Activated CD8-positive, alpha-beta T cell treated with anti-CD3 and anti-CD28 coated beads for 36 hours (primary cell): ENCODE results near the gene DDHD1. TPM values are rescaled to one million over a fixed set of nuclear protein-coding genes. Genes with fewer than 3 reads are reported as not detected.
A peak's percentile ranks its signal among the peaks of the same experiment; 100 is the strongest.

Experiments used
- ATAC-seq: fragments of 200-7000 bp; cut with Tn5 transposase; one replicate; pipeline ENCODE4 v1.10.0; 2021; ENCODE audit warnings: mild to moderate bottlenecking, moderate library complexity
- CTCF ChIA-PET: fragments of 350-600 bp; sonication (Branson Sonifier 250); formaldehyde crosslinking; loops from one replicate; lab custom pipeline; 2021; ENCODE audit warnings: antibody characterized with exemption; lab: Charles Lee
- POLR2A ChIA-PET: fragments of 350-600 bp; sonication (Branson Sonifier 250); formaldehyde crosslinking; loops from one replicate; lab custom pipeline; 2021; ENCODE audit warnings: antibody characterized with exemption; lab: Charles Lee
- DNase-seq: peaks from one replicate; pipeline ENCODE4 v3.0.0-alpha.2; 2020
- H3K27ac Mint-ChIP-seq: one replicate; pipeline ENCODE4 v1.8.0; 2021; ENCODE audit warnings: mild to moderate bottlenecking, mixed read lengths
- H3K27me3 Mint-ChIP-seq: one replicate; pipeline ENCODE4 v1.8.0; 2021; ENCODE audit warnings: mixed read lengths
- H3K36me3 Mint-ChIP-seq: one replicate; pipeline ENCODE4 v1.8.0; 2021; ENCODE audit warnings: low read depth, mixed read lengths
- H3K4me1 Mint-ChIP-seq: one replicate; pipeline ENCODE4 v1.8.0; 2021; ENCODE audit warnings: low read depth, mixed read lengths
- H3K4me3 Mint-ChIP-seq: one replicate; pipeline ENCODE4 v1.8.0; 2021; ENCODE audit warnings: mild to moderate bottlenecking, moderate library complexity, mixed read lengths
- H3K9me3 Mint-ChIP-seq: one replicate; pipeline ENCODE4 v1.8.0; 2021; ENCODE audit warnings: mixed read lengths
- CTCF ChIP-seq: fragments of 200-600 bp; IDR thresholded peaks from one replicate; pipeline ENCODE4 v1.8.0; 2022; ENCODE audit warnings: antibody characterized with exemption, mild to moderate bottlenecking
- intact Hi-C: fragments of 100-400 bp; cut with micrococcal nuclease; formaldehyde crosslinking; loops from one replicate; pipeline ENCODE4 v1.10.0; 2022
- total RNA-seq, 2 experiments: library from RNA; stranded (reverse); gene quantifications; one replicate each; pipeline ENCODE4 v1.2.3, GENCODE V29; 2021

DDHD1 gene
- total RNA-seq, 2 experiments from 2014 or later = 35.5 to 41.5 TPM

GRCh38 chr14:53109105-53110041 lies 43.8 kb downstream of the DDHD1 start:
- peaks cover 10% of the 10 kb centered on the region for H3K36me3 Mint-ChIP-seq
- TF ChIP-seq CTCF = no peak
- no peaks in the 10 kb centered on the region for H3K27me3 Mint-ChIP-seq
- H3K4me1 Mint-ChIP-seq = peaks cover 27% of the 10 kb centered on the region
- ChIA-PET CTCF (interaction anchor here (0.7 to 4.3 kb wide), 7 partner anchors 12 to 187 kb away, joined by 3 to 32 read pairs (median 6); partner anchors contain the start of gene DDHD1), POLR2A (interaction anchor here (0.9 to 4.0 kb wide), 14 partner anchors 8 to 108 kb away, joined by 3 to 72 read pairs (median 3); partner anchors contain the start of gene DDHD1)
- DNase-seq (peak; percentile 84), ATAC-seq (peak; percentile 86)
- peaks cover 6% of the 10 kb centered on the region for H3K9me3 Mint-ChIP-seq
- intact Hi-C loops = loop anchor here (1.0 to 5.0 kb wide), 2 partner anchors 39 to 192 kb away; no protein-coding TSS in a partner anchor
- H3K27ac Mint-ChIP-seq = no peak overlapping the region
- H3K4me3 Mint-ChIP-seq = no peak overlapping the region

GRCh38 chr14:53108292-53109104 lies 44.6 kb downstream of the DDHD1 start:
- no peak for ATAC-seq
- H3K4me3 Mint-ChIP-seq = no peak overlapping the region
- CTCF ChIA-PET = interaction anchor here (1.6 to 4.3 kb wide), 6 partner anchors 9 to 188 kb away, joined by 4 to 32 read pairs (median 9); partner anchors contain the start of gene DDHD1

GRCh38 chr14:53106768-53107167 lies 46.4 kb downstream of the DDHD1 start:
- POLR2A ChIA-PET = interaction anchor here (0.8 to 2.5 kb wide), 2 partner anchors 39 to 111 kb away, joined by 3 to 7 read pairs; no protein-coding TSS in a partner anchor
- intact Hi-C loops = loop anchor here (5.0 kb wide), 1 partner anchor 189 kb away; no protein-coding TSS in a partner anchor
- TF ChIP-seq CTCF = no peak
- Mint-ChIP-seq H3K4me3 (no peak overlapping the region), H3K27ac (no peak overlapping the region), H3K4me1 (peaks cover 21% of the 10 kb centered on the region), H3K9me3 (peaks cover 6% of the 10 kb centered on the region), H3K36me3 (peaks cover 23% of the 10 kb centered on the region), H3K27me3 (no peaks in the 10 kb centered on the region)
- ATAC-seq = no peak
- CTCF ChIA-PET = interaction anchor here (0.9 to 4.3 kb wide), 3 partner anchors 12 to 200 kb away, joined by 3 to 32 read pairs (median 3); partner anchors contain the start of gene DDHD1
- DNase-seq = no peak

More at GRCh38 chr14:53108292-53109104, 44.6 kb downstream of the DDHD1 start:
- H3K9me3 Mint-ChIP-seq = peaks cover 6% of the 10 kb centered on the region
- POLR2A ChIA-PET = interaction anchor here (1.0 to 4.0 kb wide), 12 partner anchors 9 to 109 kb away, joined by 3 to 72 read pairs (median 4); partner anchors contain the start of gene DDHD1
- intact Hi-C loops = loop anchor here (1.0 to 5.0 kb wide), 2 partner anchors 40 to 191 kb away; no protein-coding TSS in a partner anchor
- no peak overlapping the region for H3K27ac Mint-ChIP-seq
- no peak for TF ChIP-seq CTCF
- peaks cover 25% of the 10 kb centered on the region for H3K4me1 Mint-ChIP-seq
- H3K27me3 Mint-ChIP-seq = no peaks in the 10 kb centered on the region
- H3K36me3 Mint-ChIP-seq = peaks cover 13% of the 10 kb centered on the region
- DNase-seq = no peak

- ChIA-PET CTCF (interaction anchor here (1.2 kb wide), 1 partner anchor 49 kb away, joined by 4 read pairs; no protein-coding TSS in a partner anchor), POLR2A (no interaction called here)
- ATAC-seq = no peak
- H3K4me1 Mint-ChIP-seq = peaks cover 13% of the 10 kb centered on the region
- no peak overlapping the region for H3K4me3 Mint-ChIP-seq
- no peak for TF ChIP-seq CTCF
- peaks cover 6% of the 10 kb centered on the region for H3K9me3 Mint-ChIP-seq
- no peak overlapping the region for H3K27ac Mint-ChIP-seq
- peaks cover 32% of the 10 kb centered on the region for H3K36me3 Mint-ChIP-seq
- H3K27me3 Mint-ChIP-seq = no peaks in the 10 kb centered on the region
- DNase-seq = no peak
- intact Hi-C loops = no loop called here
Observed at GRCh38 chr14:53103636-53104340, 49.3 kb downstream of the DDHD1 start.
